ENCODE measurements around the gene CFAP54.

- TF ChIP-seq CTCF (IDR thresholded peaks at IDR 0.05; ENCODE audit: insufficient read depth, low read depth, low read length) (no peak), EZH2 (IDR thresholded peaks at IDR 0.05; ENCODE audit: insufficient read depth, low read length) (no peak)
These were observed 168.7 kb downstream of the CFAP54 start for GRCh38 chr12:96658075-96658474.
